Osteocyte (in vitro differentiated cells): ENCODE data around the gene CCDC175. TPM values are rescaled to one million over a fixed set of nuclear protein-coding genes. Genes with fewer than 3 reads are reported as not detected.

Source experiments
- DNase-seq: peaks from one replicate; pipeline ENCODE4 v3.0.0; 2021; ENCODE audit warnings: mixed read lengths; ENCODE audit not compliant: unreplicated experiment; ENCODE audit errors: extremely low spot score
- H3K27ac Mint-ChIP-seq: one replicate; pipeline ENCODE4 v1.8.0; 2021; ENCODE audit warnings: mild to moderate bottlenecking, mixed read lengths; ENCODE audit not compliant: unreplicated experiment
- H3K27me3 Mint-ChIP-seq: one replicate; pipeline ENCODE4 v1.8.0; 2021; ENCODE audit warnings: mixed read lengths; ENCODE audit not compliant: unreplicated experiment
- H3K36me3 Mint-ChIP-seq: one replicate; pipeline ENCODE4 v1.8.0; 2021; ENCODE audit warnings: mixed read lengths; ENCODE audit not compliant: unreplicated experiment
- H3K4me1 Mint-ChIP-seq: one replicate; pipeline ENCODE4 v1.8.0; 2021; ENCODE audit warnings: mixed read lengths; ENCODE audit not compliant: unreplicated experiment
- H3K4me3 Mint-ChIP-seq: one replicate; pipeline ENCODE4 v1.8.0; 2021; ENCODE audit warnings: mild to moderate bottlenecking, moderate library complexity, mixed read lengths; ENCODE audit not compliant: unreplicated experiment
- H3K9me3 Mint-ChIP-seq: one replicate; pipeline ENCODE4 v1.8.0; 2021; ENCODE audit warnings: mixed read lengths; ENCODE audit not compliant: unreplicated experiment
- CTCF ChIP-seq: fragments of 200-600 bp; sonication (generic); IDR thresholded peaks from 2 replicates; pipeline ENCODE4 v1.5.0; 2021; ENCODE audit warnings: antibody characterized with exemption, mild to moderate bottlenecking, moderate library complexity
- total RNA-seq: library from RNA; stranded (reverse); gene quantifications from 2 replicates; pipeline ENCODE4 v1.2.1, GENCODE V29; 2021

CCDC175 gene
- total RNA-seq, 1 donor from 2014 or later: not detected

- no peaks in the 10 kb centered on the region for H3K4me1 Mint-ChIP-seq
- DNase-seq: no peak
- H3K27me3 Mint-ChIP-seq: peaks cover 15% of the 10 kb centered on the region
- TF ChIP-seq CTCF: no peak
- H3K27ac Mint-ChIP-seq: no peak overlapping the region
- H3K4me3 Mint-ChIP-seq: no peak overlapping the region
- no peaks in the 10 kb centered on the region for H3K36me3 Mint-ChIP-seq
- H3K9me3 Mint-ChIP-seq: no peaks in the 10 kb centered on the region
These were observed 32.7 kb downstream of the CCDC175 start for GRCh38 chr14:59543873-59544272.

- Mint-ChIP-seq H3K27ac (no peak overlapping the region), H3K36me3 (no peaks in the 10 kb centered on the region), H3K27me3 (peaks cover 12% of the 10 kb centered on the region), H3K4me1 (no peaks in the 10 kb centered on the region), H3K4me3 (no peak overlapping the region), H3K9me3 (no peaks in the 10 kb centered on the region)
- DNase-seq: no peak
- no peak for TF ChIP-seq CTCF
These were observed 34.9 kb downstream of the CCDC175 start for GRCh38 chr14:59541731-59542130.

- H3K27ac Mint-ChIP-seq: no peak overlapping the region
- no peaks in the 10 kb centered on the region for H3K9me3 Mint-ChIP-seq
- H3K4me3 Mint-ChIP-seq: no peak overlapping the region
- no peaks in the 10 kb centered on the region for H3K36me3 Mint-ChIP-seq
- H3K4me1 Mint-ChIP-seq: no peaks in the 10 kb centered on the region
- DNase-seq: no peak
- H3K27me3 Mint-ChIP-seq: peaks cover 12% of the 10 kb centered on the region
- TF ChIP-seq CTCF: no peak
These were observed 35.8 kb downstream of the CCDC175 start for GRCh38 chr14:59540852-59541251.

- peaks cover 11% of the 10 kb centered on the region for H3K27me3 Mint-ChIP-seq
- DNase-seq: no peak
- TF ChIP-seq CTCF: no peak
- no peaks in the 10 kb centered on the region for H3K4me1 Mint-ChIP-seq
- H3K27ac Mint-ChIP-seq: no peak overlapping the region
- no peak overlapping the region for H3K4me3 Mint-ChIP-seq
- H3K9me3 Mint-ChIP-seq: no peaks in the 10 kb centered on the region
- H3K36me3 Mint-ChIP-seq: no peaks in the 10 kb centered on the region
These were observed 37.7 kb downstream of the CCDC175 start for GRCh38 chr14:59538936-59539335.

- H3K9me3 Mint-ChIP-seq: no peaks in the 10 kb centered on the region
- no peak for TF ChIP-seq CTCF
These were observed 39.1 kb downstream of the CCDC175 start for GRCh38 chr14:59537476-59537875.

More at GRCh38 chr14:59537476-59537875, 39.1 kb downstream of the CCDC175 start:
- Mint-ChIP-seq H3K27me3 (peaks cover 9% of the 10 kb centered on the region), H3K27ac (no peak overlapping the region), H3K4me3 (no peak overlapping the region), H3K4me1 (no peaks in the 10 kb centered on the region), H3K36me3 (no peaks in the 10 kb centered on the region)
- DNase-seq: no peak
